Activated gamma-delta T cell treated with Interleukin-2 at 50 U/mL for 16 hours (primary cell): ENCODE results near the gene PODN.

ENCODE experiments used
- DNase-seq: peaks from one replicate; pipeline ENCODE4 v3.0.0-alpha.2; 2020

PODN gene

GRCh38 chr1:53091841-53092645 is 30.0 kb downstream of the PODN start:
- no peak for DNase-seq

- DNase-seq = no peak
These were observed 30.8 kb downstream of the PODN start for GRCh38 chr1:53092659-53093450.

- DNase-seq = no peak
These were observed 31.4 kb downstream of the PODN start for GRCh38 chr1:53093451-53093754.

GRCh38 chr1:53093778-53094532 is 31.9 kb downstream of the PODN start:
- no peak for DNase-seq

- DNase-seq = no peak
These were observed 32.5 kb downstream of the PODN start for GRCh38 chr1:53094533-53094919.

GRCh38 chr1:53104289-53104913 is 42.4 kb downstream of the PODN start:
- no peak for DNase-seq

- no peak for DNase-seq
These were observed 45.1 kb downstream of the PODN start for GRCh38 chr1:53107090-53107489.

- DNase-seq = no peak
These were observed 45.7 kb downstream of the PODN start for GRCh38 chr1:53107570-53108322.

GRCh38 chr1:53108646-53109580 is 46.9 kb downstream of the PODN start:
- DNase-seq = no peak

- no peak for DNase-seq
These were observed 48.5 kb downstream of the PODN start for GRCh38 chr1:53110370-53111072.

GRCh38 chr1:53111073-53111556 is 49.1 kb downstream of the PODN start:
- DNase-seq = no peak

- no peak for DNase-seq
These were observed 49.7 kb downstream of the PODN start for GRCh38 chr1:53111693-53112092.

GRCh38 chr1:53112271-53112774 is 50.3 kb downstream of the PODN start:
- DNase-seq = no peak

GRCh38 chr1:53112861-53113260 is 50.8 kb downstream of the PODN start:
- no peak for DNase-seq

- no peak for DNase-seq
These were observed 52.1 kb downstream of the PODN start for GRCh38 chr1:53114090-53114489.

- no peak for DNase-seq
These were observed 52.8 kb downstream of the PODN start for GRCh38 chr1:53114581-53115400.

GRCh38 chr1:53115403-53116306 is 53.6 kb downstream of the PODN start:
- no peak for DNase-seq

- DNase-seq = no peak
These were observed 54.3 kb downstream of the PODN start for GRCh38 chr1:53116307-53116810.
